Measurements from ENCODE around the gene SOX2. TPM values are rescaled to one million over a fixed set of nuclear protein-coding genes. Genes with fewer than 3 reads are reported as not detected.

Gene SOX2
- total and polyA plus RNA-seq, 2 of the 13 experiments (the other 11 are each of a cell fraction or from before 2014, with no cell fraction given): not detected

DNA sequence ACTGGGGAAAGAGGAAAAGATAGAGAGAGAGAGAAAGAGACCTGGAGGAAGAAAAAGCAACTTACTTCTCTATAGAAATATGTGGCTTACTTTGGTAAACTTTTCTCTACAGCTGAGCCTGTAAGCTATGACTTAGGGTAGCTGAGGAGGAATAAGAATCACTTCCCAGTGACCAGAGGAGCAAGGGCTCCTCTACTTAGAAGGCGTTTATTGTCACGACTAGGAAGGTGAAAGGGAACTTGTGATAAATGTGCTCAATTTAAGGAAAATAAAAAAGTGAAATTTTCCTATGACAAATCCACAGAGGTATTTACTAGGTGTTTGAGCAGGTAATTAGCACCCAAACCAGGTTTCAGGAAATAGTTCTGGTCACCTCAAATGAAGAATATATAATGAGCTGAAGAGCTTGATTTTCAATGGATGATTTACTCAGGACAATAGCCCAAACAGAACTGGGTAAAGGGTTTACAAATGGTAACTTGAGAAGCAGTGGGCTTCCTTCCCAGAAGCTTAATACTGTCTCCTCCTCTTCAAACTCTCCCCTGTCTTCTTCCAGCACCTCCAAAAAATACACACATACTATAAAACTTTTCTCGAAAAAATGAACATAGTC is 46.1 kb downstream of the SOX2 start:
- H3K9me3 ChIP-seq (ENCODE audit: low read length): no peaks in the 10 kb centered on the region
- TF ChIP-seq TOE1 (CRISPR knock-in tag; IDR thresholded peaks at IDR 0.05): no peak
- no peak overlapping the region for H3K4me2 ChIP-seq (ENCODE audit: low read depth, low read length)
- no peak overlapping the region for H3K9ac ChIP-seq (ENCODE audit: insufficient read depth, low read depth, low read length)
- in situ Hi-C loops (cut with HindIII; ENCODE audit: extremely low pct_ligation_motif_present, low pct_unique_long_range_greater_than_20kb): no loop called here
- no peak overlapping the region for H3K4me3 ChIP-seq (replicated peaks in 1 of 3; ENCODE audit: insufficient read depth in 1 of 3, low read depth in 2 of 3, low read length in 3 of 3)
- H3K4me1 ChIP-seq (ENCODE audit: insufficient read depth, low read length): no peaks in the 10 kb centered on the region
- H3K36me3 ChIP-seq (replicated peaks in 1 of 2; ENCODE audit: control insufficient read depth in 1 of 2, insufficient read depth in 2 of 2, low read length in 2 of 2): no peaks in the 10 kb centered on the region
- no peaks in the 10 kb centered on the region for H4K20me1 ChIP-seq (ENCODE audit: insufficient read depth, low read length)
- no peak for DNase-seq (ENCODE audit: low spot score)
- POLR2A ChIA-PET: no interaction called here
- no peaks in the 10 kb centered on the region for H3K79me2 ChIP-seq (ENCODE audit: insufficient read depth, low read length)
- intact Hi-C loops (cut with micrococcal nuclease; ENCODE audit: unreplicated experiment): no loop called here
- no TSS peak for BruUV-seq (replicated peaks)
- WGBS (ENCODE audit: low lambda C conversion rate): 0% methylated on average over 3 of the region's 3 CpGs
- no peak overlapping the region for H2AFZ ChIP-seq (ENCODE audit: low read length)
- no peak overlapping the region for H3K27ac ChIP-seq (ENCODE audit: extremely low read length, insufficient read depth, low read length)
- H3K27me3 ChIP-seq (ENCODE audit: control insufficient read depth in 1 of 2, insufficient read depth in 2 of 2, low read length in 2 of 2): no peaks in the 10 kb centered on the region
- no peak for ATAC-seq
- FAIRE-seq: no peak
- CTCF ChIA-PET (ENCODE audit: low intra/inter-chr PET ratio, low total read pairs): no interaction called here

DNA sequence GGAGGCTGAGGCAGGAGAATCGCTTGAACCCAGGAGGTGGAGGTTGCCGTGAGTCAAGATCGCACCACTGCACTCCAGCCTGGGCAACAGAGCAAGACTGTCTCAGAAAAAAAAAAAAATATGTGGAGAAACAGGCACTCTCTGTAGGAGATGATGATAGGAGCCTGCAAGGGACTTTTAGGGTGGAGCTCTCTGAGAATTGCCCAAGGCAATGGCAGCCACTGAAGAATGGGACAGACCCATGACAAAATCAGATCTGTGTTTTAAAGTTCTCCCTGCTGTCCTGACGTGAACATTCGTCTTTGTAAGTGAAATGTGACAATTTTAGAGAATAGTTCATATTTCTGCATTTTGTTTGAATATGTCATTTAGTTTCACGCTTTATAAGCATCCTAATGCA is 50.2 kb downstream of the SOX2 start:
- H4K20me1 ChIP-seq (ENCODE audit: insufficient read depth, low read length): no peaks in the 10 kb centered on the region
- ATAC-seq (no peak), DNase-seq (ENCODE audit: low spot score) (no peak), FAIRE-seq (no peak)
- H3K79me2 ChIP-seq (ENCODE audit: insufficient read depth, low read length): no peaks in the 10 kb centered on the region
- intact Hi-C loops (cut with micrococcal nuclease; ENCODE audit: unreplicated experiment): no loop called here
- no peaks in the 10 kb centered on the region for H3K36me3 ChIP-seq (replicated peaks in 1 of 2; ENCODE audit: control insufficient read depth in 1 of 2, insufficient read depth in 2 of 2, low read length in 2 of 2)
- CTCF ChIA-PET (ENCODE audit: low intra/inter-chr PET ratio, low total read pairs): no interaction called here
- no TSS peak for BruUV-seq (replicated peaks)
- POLR2A ChIA-PET: no interaction called here
- H3K4me3 ChIP-seq (replicated peaks in 1 of 3; ENCODE audit: insufficient read depth in 1 of 3, low read depth in 2 of 3, low read length in 3 of 3): no peak overlapping the region
- H2AFZ ChIP-seq (ENCODE audit: low read length): no peak overlapping the region
- WGBS (ENCODE audit: low lambda C conversion rate): 38% methylated on average over 6 of the region's 6 CpGs
- no peak overlapping the region for H3K4me2 ChIP-seq (ENCODE audit: low read depth, low read length)
- H3K9ac ChIP-seq (ENCODE audit: insufficient read depth, low read depth, low read length): no peak overlapping the region
- H3K4me1 ChIP-seq (ENCODE audit: insufficient read depth, low read length): no peaks in the 10 kb centered on the region
- H3K27me3 ChIP-seq (ENCODE audit: control insufficient read depth in 1 of 2, insufficient read depth in 2 of 2, low read length in 2 of 2): no peaks in the 10 kb centered on the region
- in situ Hi-C loops (cut with HindIII; ENCODE audit: extremely low pct_ligation_motif_present, low pct_unique_long_range_greater_than_20kb): no loop called here
- no peaks in the 10 kb centered on the region for H3K9me3 ChIP-seq (ENCODE audit: low read length)
- no peak overlapping the region for H3K27ac ChIP-seq (ENCODE audit: extremely low read length, insufficient read depth, low read length)
- TF ChIP-seq, protein P1, sequence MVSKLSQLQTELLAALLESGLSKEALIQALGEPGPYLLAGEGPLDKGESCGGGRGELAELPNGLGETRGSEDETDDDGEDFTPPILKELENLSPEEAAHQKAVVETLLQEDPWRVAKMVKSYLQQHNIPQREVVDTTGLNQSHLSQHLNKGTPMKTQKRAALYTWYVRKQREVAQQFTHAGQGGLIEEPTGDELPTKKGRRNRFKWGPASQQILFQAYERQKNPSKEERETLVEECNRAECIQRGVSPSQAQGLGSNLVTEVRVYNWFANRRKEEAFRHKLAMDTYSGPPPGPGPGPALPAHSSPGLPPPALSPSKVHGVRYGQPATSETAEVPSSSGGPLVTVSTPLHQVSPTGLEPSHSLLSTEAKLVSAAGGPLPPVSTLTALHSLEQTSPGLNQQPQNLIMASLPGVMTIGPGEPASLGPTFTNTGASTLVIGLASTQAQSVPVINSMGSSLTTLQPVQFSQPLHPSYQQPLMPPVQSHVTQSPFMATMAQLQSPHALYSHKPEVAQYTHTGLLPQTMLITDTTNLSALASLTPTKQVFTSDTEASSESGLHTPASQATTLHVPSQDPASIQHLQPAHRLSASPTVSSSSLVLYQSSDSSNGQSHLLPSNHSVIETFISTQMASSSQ (IDR thresholded peaks at IDR 0.05; ENCODE audit: low read depth): no peak
- TF ChIP-seq, protein P1 (CRISPR knock-in tag; IDR thresholded peaks at IDR 0.05; ENCODE audit: borderline replicate concordance): no peak
- TF ChIP-seq, protein P2, sequence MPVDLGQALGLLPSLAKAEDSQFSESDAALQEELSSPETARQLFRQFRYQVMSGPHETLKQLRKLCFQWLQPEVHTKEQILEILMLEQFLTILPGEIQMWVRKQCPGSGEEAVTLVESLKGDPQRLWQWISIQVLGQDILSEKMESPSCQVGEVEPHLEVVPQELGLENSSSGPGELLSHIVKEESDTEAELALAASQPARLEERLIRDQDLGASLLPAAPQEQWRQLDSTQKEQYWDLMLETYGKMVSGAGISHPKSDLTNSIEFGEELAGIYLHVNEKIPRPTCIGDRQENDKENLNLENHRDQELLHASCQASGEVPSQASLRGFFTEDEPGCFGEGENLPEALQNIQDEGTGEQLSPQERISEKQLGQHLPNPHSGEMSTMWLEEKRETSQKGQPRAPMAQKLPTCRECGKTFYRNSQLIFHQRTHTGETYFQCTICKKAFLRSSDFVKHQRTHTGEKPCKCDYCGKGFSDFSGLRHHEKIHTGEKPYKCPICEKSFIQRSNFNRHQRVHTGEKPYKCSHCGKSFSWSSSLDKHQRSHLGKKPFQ (CRISPR knock-in tag; IDR thresholded peaks at IDR 0.05; ENCODE audit: insufficient replicate concordance): no peak
- no peak for TF ChIP-seq ZNF746 (CRISPR knock-in tag; IDR thresholded peaks at IDR 0.05)
- TF ChIP-seq, protein P3, sequence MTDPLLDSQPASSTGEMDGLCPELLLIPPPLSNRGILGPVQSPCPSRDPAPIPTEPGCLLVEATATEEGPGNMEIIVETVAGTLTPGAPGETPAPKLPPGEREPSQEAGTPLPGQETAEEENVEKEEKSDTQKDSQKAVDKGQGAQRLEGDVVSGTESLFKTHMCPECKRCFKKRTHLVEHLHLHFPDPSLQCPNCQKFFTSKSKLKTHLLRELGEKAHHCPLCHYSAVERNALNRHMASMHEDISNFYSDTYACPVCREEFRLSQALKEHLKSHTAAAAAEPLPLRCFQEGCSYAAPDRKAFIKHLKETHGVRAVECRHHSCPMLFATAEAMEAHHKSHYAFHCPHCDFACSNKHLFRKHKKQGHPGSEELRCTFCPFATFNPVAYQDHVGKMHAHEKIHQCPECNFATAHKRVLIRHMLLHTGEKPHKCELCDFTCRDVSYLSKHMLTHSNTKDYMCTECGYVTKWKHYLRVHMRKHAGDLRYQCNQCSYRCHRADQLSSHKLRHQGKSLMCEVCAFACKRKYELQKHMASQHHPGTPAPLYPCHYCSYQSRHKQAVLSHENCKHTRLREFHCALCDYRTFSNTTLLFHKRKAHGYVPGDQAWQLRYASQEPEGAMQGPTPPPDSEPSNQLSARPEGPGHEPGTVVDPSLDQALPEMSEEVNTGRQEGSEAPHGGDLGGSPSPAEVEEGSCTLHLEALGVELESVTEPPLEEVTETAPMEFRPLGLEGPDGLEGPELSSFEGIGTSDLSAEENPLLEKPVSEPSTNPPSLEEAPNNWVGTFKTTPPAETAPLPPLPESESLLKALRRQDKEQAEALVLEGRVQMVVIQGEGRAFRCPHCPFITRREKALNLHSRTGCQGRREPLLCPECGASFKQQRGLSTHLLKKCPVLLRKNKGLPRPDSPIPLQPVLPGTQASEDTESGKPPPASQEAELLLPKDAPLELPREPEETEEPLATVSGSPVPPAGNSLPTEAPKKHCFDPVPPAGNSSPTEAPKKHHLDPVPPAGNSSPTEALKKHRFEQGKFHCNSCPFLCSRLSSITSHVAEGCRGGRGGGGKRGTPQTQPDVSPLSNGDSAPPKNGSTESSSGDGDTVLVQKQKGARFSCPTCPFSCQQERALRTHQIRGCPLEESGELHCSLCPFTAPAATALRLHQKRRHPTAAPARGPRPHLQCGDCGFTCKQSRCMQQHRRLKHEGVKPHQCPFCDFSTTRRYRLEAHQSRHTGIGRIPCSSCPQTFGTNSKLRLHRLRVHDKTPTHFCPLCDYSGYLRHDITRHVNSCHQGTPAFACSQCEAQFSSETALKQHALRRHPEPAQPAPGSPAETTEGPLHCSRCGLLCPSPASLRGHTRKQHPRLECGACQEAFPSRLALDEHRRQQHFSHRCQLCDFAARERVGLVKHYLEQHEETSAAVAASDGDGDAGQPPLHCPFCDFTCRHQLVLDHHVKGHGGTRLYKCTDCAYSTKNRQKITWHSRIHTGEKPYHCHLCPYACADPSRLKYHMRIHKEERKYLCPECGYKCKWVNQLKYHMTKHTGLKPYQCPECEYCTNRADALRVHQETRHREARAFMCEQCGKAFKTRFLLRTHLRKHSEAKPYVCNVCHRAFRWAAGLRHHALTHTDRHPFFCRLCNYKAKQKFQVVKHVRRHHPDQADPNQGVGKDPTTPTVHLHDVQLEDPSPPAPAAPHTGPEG (CRISPR knock-in tag; IDR thresholded peaks at IDR 0.05): no peak
